ENCODE results near the gene SYNE3. TPM values are rescaled to one million over a fixed set of nuclear protein-coding genes. Genes with fewer than 3 reads are reported as not detected.
A peak's percentile ranks its signal among the peaks of the same experiment; 100 is the strongest.
"Not testable (repeated sequence)": the region's sequence is repeated elsewhere in the genome, so short reads cannot be mapped to it uniquely, and the experiment has no call there.

The SYNE3 gene
- total RNA-seq, 6 experiments from 2014 or later, result 14.8 to 20.4 (median 16.3) TPM

GRCh38 chr14:95510804-95511203 lies 5.6 kb downstream of the SYNE3 start:
- Mint-ChIP-seq H3K27me3 (ENCODE audit: insufficient read depth) (no peaks in the 10 kb centered on the region; the same call in 1 of the 2 replicates), H3K4me3 (no peak overlapping the region; the same call in 1 of the 2 replicates), H3K9me3 (no peaks in the 10 kb centered on the region), H3K4me1 (ENCODE audit: low read depth) (peaks cover 76% of the 10 kb centered on the region), H3K27ac (peak overlapping the region; percentile 53; the same call in 1 of the 2 replicates), H3K36me3 (ENCODE audit: low read depth) (peaks cover 16% of the 10 kb centered on the region; the same call in 1 of the 2 replicates)
- no peak for DNase-seq
- TF ChIP-seq CTCF (IDR thresholded peaks at IDR 0.05), result no peak

GRCh38 chr14:95510344-95510743 lies 6.1 kb downstream of the SYNE3 start:
- H3K4me1 Mint-ChIP-seq (ENCODE audit: low read depth), result peaks cover 76% of the 10 kb centered on the region
- not testable (repeated sequence) for H3K27me3 Mint-ChIP-seq (ENCODE audit: insufficient read depth)

GRCh38 chr14:95509495-95509894 lies 7.0 kb downstream of the SYNE3 start:
- DNase-seq, result no peak
- Mint-ChIP-seq H3K27me3 (ENCODE audit: insufficient read depth) (no peaks in the 10 kb centered on the region; the same call in 1 of the 2 replicates), H3K36me3 (ENCODE audit: low read depth) (peaks cover 16% of the 10 kb centered on the region; the same call in 1 of the 2 replicates), H3K9me3 (no peaks in the 10 kb centered on the region), H3K4me1 (ENCODE audit: low read depth) (peaks cover 77% of the 10 kb centered on the region), H3K27ac (no peak overlapping the region; the same call in 1 of the 2 replicates), H3K4me3 (no peak overlapping the region)
- TF ChIP-seq CTCF (IDR thresholded peaks at IDR 0.05), result no peak

More at GRCh38 chr14:95510344-95510743, 6.1 kb downstream of the SYNE3 start:
- not testable (repeated sequence) for H3K4me3 Mint-ChIP-seq, DNase-seq, H3K9me3 Mint-ChIP-seq, H3K27ac Mint-ChIP-seq
- peaks cover 16% of the 10 kb centered on the region; the same call in 1 of the 2 replicates for H3K36me3 Mint-ChIP-seq (ENCODE audit: low read depth)

- Mint-ChIP-seq H3K9me3 (no peaks in the 10 kb centered on the region), H3K4me3 (no peak overlapping the region), H3K36me3 (ENCODE audit: low read depth) (peaks cover 16% of the 10 kb centered on the region; the same call in 1 of the 2 replicates), H3K27ac (peak overlapping the region; percentile 95), H3K4me1 (ENCODE audit: low read depth) (peaks cover 82% of the 10 kb centered on the region), H3K27me3 (ENCODE audit: insufficient read depth) (no peaks in the 10 kb centered on the region; the same call in 1 of the 2 replicates)
- no peak for TF ChIP-seq CTCF (IDR thresholded peaks at IDR 0.05)
- no peak for DNase-seq
These were observed 8.1 kb downstream of the SYNE3 start for GRCh38 chr14:95508377-95508776.

GRCh38 chr14:95507701-95508103 lies 8.7 kb downstream of the SYNE3 start:
- H3K4me3 Mint-ChIP-seq, result peak overlapping the region; percentile 77
- no peak for TF ChIP-seq CTCF (IDR thresholded peaks at IDR 0.05)
- H3K9me3 Mint-ChIP-seq, result no peaks in the 10 kb centered on the region
- peaks cover 76% of the 10 kb centered on the region for H3K4me1 Mint-ChIP-seq (ENCODE audit: low read depth)
- H3K27ac Mint-ChIP-seq, result peak overlapping the region; percentile 95
- H3K36me3 Mint-ChIP-seq (ENCODE audit: low read depth), result peaks cover 16% of the 10 kb centered on the region; the same call in 1 of the 2 replicates
- H3K27me3 Mint-ChIP-seq (ENCODE audit: insufficient read depth), result no peaks in the 10 kb centered on the region; the same call in 1 of the 2 replicates
- peak; percentile 77 for DNase-seq

- Mint-ChIP-seq H3K4me1 (ENCODE audit: low read depth) (peaks cover 80% of the 10 kb centered on the region), H3K27me3 (ENCODE audit: insufficient read depth) (no peaks in the 10 kb centered on the region; the same call in 1 of the 2 replicates), H3K27ac (peak overlapping the region; percentile 95), H3K9me3 (no peaks in the 10 kb centered on the region), H3K4me3 (peak overlapping the region; percentile 77), H3K36me3 (ENCODE audit: low read depth) (peaks cover 16% of the 10 kb centered on the region; the same call in 1 of the 2 replicates)
- TF ChIP-seq CTCF (IDR thresholded peaks at IDR 0.05), result no peak
- DNase-seq, result peak; percentile 96
These were observed 9.3 kb downstream of the SYNE3 start for GRCh38 chr14:95507174-95507573.

All from HFFc6 (cell line).